Ramos (cell line): ENCODE results near the gene ZNF638.
"Not testable (repeated sequence)": the region's sequence is repeated elsewhere in the genome, so short reads cannot be mapped to it uniquely, and the experiment has no call there.

ENCODE experiments used
- in situ Hi-C: fragments of 300-500 bp; cut with MboI; formaldehyde crosslinking; loops from one replicate; pipeline ENCODE4 v1.14.3; 2022; ENCODE audit warnings: low sequenced_read_pairs; ENCODE audit not compliant: unreplicated experiment

Gene ZNF638

GRCh38 chr2:71331581-71332434 lies at the start of gene ZNF638:
Gene ZNF638 (plus strand): TSS chr2:71331782. CDS start chr2:71348955, 17,173 bp downstream.
- in situ Hi-C loops, result no loop called here

- in situ Hi-C loops, result no loop called here
These were observed 49.6 kb upstream of the ZNF638 start for GRCh38 chr2:71281950-71282349.

GRCh38 chr2:71282493-71282892 lies 49.1 kb upstream of the ZNF638 start:
- in situ Hi-C loops, result no loop called here

GRCh38 chr2:71283131-71283530 lies 48.5 kb upstream of the ZNF638 start:
- in situ Hi-C loops, result no loop called here

- in situ Hi-C loops, result no loop called here
These were observed 45.9 kb upstream of the ZNF638 start for GRCh38 chr2:71285706-71286105.

- in situ Hi-C loops, result no loop called here
These were observed 40.2 kb upstream of the ZNF638 start for GRCh38 chr2:71291398-71291797.

- in situ Hi-C loops, result no loop called here
These were observed 39.4 kb upstream of the ZNF638 start for GRCh38 chr2:71292159-71292558.

GRCh38 chr2:71298914-71299313 lies 32.7 kb upstream of the ZNF638 start:
- in situ Hi-C loops, result no loop called here

GRCh38 chr2:71299507-71299906 lies 32.1 kb upstream of the ZNF638 start:
- in situ Hi-C loops, result no loop called here

GRCh38 chr2:71303849-71304248 lies 27.7 kb upstream of the ZNF638 start:
- in situ Hi-C loops, result loop anchor here (10.0 kb wide), 1 partner anchor 211 kb away; no protein-coding TSS in a partner anchor

GRCh38 chr2:71306762-71307161 lies 24.8 kb upstream of the ZNF638 start:
- in situ Hi-C loops, result loop anchor here (10.0 kb wide), 1 partner anchor 208 kb away; no protein-coding TSS in a partner anchor

- in situ Hi-C loops, result no loop called here
These were observed 18.4 kb upstream of the ZNF638 start for GRCh38 chr2:71313016-71313766.

GRCh38 chr2:71317060-71317459 lies 14.5 kb upstream of the ZNF638 start:
- in situ Hi-C loops, result no loop called here

GRCh38 chr2:71317900-71318299 lies 13.7 kb upstream of the ZNF638 start:
- in situ Hi-C loops, result not testable (repeated sequence)

- in situ Hi-C loops, result no loop called here
These were observed 8.2 kb upstream of the ZNF638 start for GRCh38 chr2:71323386-71323785.

- in situ Hi-C loops, result no loop called here
These were observed 4.6 kb upstream of the ZNF638 start for GRCh38 chr2:71326968-71327367.

- in situ Hi-C loops, result no loop called here
These were observed 3.7 kb upstream of the ZNF638 start for GRCh38 chr2:71327916-71328315.

- in situ Hi-C loops, result no loop called here
These were observed 1.4 kb upstream of the ZNF638 start for GRCh38 chr2:71330155-71330554.

GRCh38 chr2:71330585-71331330 lies 824 bp upstream of the ZNF638 start:
- in situ Hi-C loops, result no loop called here

GRCh38 chr2:71331331-71331580 lies 326 bp upstream of the ZNF638 start:
- in situ Hi-C loops, result not testable (repeated sequence)

- in situ Hi-C loops, result no loop called here
These were observed 834 bp downstream of the ZNF638 start for GRCh38 chr2:71332435-71332796.
